Right hindlimb (tissue), 1 donor: Measurements from ENCODE around the gene JSRP1.

ENCODE experiments used
- DNase-seq: peaks from one replicate; pipeline ENCODE4 v3.0.0-alpha.2; 2018

JSRP1 gene

DNA sequence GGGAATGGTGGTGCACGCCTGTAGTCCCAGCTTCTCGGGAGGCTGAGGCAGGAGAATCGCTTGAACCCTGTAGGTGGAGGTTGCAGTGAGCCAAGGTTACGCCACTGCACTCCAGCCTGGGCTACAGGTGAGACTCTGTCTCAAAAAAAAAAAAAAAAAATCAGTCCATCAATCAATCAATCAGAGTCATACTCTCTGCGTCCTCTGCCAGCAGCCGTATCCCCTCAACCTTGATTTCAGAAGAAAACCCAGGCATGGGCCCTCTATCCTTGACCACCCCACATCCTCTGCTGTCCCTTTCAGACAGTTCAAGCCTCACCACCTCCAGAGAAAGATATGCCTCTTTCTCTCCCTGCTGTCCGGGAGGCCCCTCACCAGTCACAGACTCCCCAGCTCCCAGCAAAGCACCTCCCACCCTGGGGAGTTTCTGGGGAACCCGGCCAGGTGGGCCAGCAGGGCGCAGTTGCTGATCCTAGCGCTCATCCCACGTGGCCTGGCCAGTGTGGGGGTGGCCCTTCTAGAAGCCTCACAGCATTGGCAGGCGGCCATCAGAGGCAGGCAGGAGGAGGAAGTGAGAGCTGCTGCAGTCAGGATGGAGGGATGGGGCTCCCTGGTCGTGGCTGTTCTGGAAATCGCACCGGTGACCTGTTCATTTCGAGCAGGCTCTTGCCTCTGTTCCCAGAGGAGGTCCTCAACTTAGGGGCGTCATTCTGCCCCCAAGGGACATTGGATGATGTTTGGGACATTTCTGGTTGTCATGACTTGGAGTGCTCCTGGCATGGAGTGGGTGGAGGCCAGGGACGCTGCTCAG lies 10.2 kb upstream of the JSRP1 start:
- DNase-seq: peak; percentile 81

DNA sequence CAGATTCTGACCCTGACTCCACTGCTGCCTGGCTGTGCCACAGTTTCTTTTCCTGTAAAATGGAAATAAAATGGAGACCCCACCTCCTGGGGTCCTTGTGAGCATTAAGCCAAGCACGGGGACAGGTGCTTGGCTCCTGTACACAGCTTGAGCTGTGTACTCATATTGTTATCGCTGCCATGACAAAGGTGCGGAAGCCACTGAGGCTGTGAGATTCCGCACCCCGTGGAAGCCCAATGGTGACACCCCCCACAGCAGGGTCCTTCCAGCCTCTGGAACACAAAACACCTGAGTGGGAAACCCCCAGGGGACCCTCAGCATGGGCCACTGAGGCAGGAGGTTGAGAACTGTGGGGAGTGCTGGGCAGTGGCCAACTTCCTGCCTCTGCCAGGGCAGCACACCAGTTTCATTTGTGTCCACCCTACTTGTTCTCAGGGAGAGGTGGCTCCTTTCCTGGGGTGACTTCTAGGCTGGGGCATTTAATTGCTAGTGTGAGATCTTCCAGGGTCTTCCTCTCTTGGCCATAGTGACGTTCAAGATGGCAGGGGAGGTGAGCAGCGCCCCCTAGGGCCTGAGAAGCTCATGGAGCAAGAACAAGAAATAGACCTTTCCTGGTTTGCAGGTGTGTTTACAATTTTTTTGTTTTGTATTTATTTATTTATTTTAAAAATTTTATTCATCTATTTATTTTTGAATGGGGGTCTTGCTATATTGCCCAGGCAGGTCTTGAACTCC lies 5.4 kb upstream of the JSRP1 start:
- DNase-seq: no peak

DNA sequence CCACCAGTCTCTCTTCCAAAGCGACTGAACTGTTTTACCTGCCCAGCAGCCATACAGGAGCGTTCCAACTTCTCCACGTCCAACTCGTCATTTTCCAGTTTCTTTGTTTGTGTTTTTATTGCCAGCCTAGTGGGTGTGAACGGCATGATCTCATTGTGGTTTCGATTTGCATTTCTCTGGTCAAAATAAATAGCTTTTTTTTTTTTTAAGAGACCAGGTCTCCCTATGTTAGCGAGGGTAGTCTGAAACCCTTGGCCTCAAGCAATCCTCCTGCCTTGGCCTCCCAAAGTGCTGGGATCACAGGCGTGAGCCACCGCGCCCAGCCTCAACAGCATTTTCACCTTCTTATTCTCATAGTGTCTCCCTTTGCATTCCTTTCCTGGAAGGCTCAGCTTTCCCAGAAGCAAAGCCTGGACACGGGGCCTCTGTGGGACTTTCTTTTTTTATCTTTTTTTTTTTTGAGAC lies 4.2 kb upstream of the JSRP1 start:
- DNase-seq: no peak

- no peak for DNase-seq
Measured at GRCh38 chr19:2259336-2259735, 3.1 kb upstream of the JSRP1 start.

DNA sequence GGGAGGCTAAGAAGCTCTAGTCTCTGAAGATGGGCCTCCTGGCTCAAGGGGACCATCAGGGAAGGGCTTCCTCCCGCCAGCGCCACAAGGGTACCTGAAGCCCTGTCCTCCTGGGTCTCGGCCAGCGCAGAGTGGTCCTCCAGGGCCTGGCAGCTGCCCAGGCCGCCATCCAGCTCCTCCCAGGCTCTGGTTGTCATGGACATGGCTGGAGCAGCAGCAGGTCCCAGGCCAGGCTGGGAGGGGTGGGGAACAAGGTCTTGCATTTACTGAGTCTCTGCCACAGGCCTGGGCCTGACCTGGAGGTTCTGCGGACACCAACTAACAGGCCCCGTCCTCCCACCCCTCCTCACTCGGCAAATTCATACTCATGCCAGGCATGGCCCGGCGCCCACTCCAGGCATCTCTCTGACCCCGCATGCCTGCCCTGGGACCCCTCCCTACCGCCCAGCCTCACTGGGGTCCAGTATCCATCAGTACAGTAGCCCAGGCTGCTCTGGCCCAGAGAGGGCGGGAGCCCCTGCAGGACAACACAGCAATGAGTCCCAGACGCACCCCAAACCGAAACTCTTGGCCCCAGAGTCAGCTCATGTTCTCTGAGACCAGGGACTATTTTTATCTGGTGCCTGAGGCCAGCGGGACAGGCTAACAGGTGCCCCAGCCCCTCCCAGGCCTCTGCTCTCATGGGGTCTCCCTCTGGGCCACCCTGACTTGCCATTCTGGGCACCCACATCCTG lies 938 bp downstream of the JSRP1 start:
- peak; percentile 23 for DNase-seq

GRCh38 chr19:2254064-2254872 lies 1.9 kb downstream of the JSRP1 start:
- DNase-seq: peak; percentile 69

- DNase-seq: peak; percentile 28
Measured at GRCh38 chr19:2253106-2254063, 2.8 kb downstream of the JSRP1 start.

- peak; percentile 17 for DNase-seq
Measured at GRCh38 chr19:2252797-2253105, 3.5 kb downstream of the JSRP1 start.

DNA sequence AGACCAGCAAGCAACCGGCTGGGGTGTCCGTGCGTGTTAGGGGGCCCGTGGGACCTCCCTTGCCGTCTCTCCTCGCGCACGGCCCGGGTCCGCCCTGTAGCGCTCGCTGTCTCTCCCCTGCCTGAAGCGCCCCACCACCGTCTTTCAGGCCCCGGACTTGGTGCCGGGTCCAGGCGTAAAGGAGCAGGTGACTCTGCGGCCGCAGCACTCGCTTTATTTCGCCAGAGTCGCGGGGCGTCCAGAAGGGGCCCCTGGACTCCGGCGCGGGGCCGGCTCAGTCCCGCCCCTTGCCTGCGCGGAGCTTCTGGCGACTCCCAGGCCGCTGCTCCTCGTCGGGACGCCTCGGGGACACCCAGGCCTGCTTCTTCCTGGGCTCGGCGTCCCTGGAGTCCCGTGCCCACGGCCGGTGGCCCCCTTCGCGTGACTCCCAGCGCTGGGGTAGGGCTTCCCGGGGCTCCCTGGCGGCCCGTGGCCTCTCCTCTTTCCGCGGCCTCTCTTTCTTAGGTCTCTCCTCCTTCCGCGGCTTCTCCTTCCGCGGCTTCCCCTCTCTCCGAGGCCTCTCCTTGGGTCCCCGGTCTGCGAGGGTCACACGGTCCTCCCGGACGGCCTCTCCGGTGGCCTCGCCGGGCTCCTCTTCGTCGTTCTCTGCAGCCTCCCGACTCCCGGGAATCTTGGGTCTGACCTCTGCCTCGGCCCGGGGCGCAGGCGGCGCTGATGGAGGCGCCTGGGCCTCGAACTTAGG lies 4.0 kb downstream of the JSRP1 start:
- peak; percentile 30 for DNase-seq

- peak; percentile 43 for DNase-seq
Measured at GRCh38 chr19:2251106-2252054, 4.8 kb downstream of the JSRP1 start.

- no peak for DNase-seq
Measured at GRCh38 chr19:2250766-2251105, 5.5 kb downstream of the JSRP1 start.

DNA sequence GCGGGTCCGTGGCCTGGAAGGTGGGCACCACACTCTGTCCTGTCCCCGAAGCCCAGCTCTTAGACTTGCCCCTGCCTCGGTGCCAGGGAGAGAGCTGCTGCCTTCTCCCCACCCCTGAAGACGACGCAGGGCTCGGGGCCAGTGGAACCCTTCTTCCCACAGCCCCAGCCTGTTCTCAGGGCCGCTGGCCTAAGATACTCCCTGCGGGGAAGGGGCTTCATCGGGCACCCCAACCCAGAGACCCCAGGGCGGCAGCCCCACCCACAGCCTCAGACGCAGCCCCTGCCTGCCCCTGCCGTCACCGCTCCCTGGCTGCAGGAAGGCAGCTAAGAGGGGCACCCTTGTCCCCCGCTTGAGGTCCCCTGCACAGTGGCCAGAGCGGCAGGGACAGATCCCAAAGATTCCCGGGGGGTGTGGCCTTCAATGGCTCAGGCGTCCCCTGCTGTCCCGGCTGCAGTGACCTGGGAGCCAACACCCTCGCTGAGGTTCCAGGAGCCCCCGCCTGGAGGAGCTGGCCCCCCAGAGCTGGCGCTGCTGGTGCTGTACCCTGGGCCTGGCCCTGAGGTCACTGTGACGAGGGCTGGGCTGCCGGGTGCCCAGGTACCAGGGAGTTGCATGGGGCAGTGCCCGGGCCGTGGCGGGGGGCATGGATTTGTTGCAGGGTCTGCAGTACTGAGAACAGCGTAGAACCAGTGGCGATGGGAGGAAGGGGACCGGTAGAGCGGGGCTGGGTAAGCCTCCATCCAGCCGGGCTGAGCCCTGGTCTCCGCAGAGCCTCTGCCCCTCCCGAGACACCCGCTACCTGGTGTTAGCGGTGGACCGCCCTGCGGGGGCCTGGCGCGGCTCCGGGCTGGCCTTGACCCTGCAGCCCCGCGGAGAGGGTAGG lies 6.1 kb downstream of the JSRP1 start:
- DNase-seq: peak; percentile 40

DNA sequence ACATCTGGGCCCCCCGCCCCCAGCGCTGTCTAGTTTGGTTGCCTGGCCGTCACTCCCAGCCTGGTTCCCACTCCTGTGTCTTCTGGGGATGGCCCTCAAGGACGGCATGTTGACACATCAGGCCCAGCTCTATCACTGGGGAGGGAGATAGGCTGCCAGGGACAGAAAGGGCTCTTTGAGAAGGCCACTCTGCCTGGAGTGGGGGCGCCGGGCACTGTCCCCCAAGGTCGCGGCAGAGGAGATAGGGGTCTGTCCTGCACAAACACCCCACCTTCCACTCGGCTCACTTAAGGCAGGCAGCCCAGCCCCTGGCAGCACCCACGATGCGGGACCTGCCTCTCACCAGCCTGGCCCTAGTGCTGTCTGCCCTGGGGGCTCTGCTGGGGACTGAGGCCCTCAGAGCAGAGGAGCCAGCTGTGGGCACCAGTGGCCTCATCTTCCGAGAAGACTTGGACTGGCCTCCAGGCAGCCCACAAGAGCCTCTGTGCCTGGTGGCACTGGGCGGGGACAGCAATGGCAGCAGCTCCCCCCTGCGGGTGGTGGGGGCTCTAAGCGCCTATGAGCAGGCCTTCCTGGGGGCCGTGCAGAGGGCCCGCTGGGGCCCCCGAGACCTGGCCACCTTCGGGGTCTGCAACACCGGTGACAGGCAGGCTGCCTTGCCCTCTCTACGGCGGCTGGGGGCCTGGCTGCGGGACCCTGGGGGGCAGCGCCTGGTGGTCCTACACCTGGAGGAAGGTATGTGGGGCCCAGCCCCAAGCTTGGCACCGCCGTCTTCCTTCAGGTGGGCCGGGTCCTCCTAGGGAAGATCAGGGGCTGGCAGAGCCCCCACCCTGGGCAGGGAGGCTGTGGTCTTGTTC lies 7.0 kb downstream of the JSRP1 start, which contains the start of gene AMH:
TSS of gene AMH (plus strand) at position 314 of the 857 bp plus-strand sequence. CDS start at position 324, 10 bp downstream.
- peak; percentile 34 for DNase-seq

- DNase-seq: peak; percentile 28
Measured at GRCh38 chr19:2248136-2249009, 7.8 kb downstream of the JSRP1 start.

- DNase-seq: peak; percentile 35
Measured at GRCh38 chr19:2247433-2248101, 8.7 kb downstream of the JSRP1 start.
